Right lobe of liver (tissue), 4 donors: ENCODE results near the gene CYBC1.

Experiments used
- POLR2A ChIP-seq: fragments of 450-650 bp; IDR thresholded peaks from one replicate; pipeline ENCODE4 v1.6.1; 2017; ENCODE audit warnings: antibody characterized with exemption, mild to moderate bottlenecking
- TF ChIP-seq, protein P1 (sequence below), 4 donors: fragments of 200-600 bp in 3 of 4; fragments of 450-650 bp in 1 of 4; IDR thresholded peaks; one replicate each; pipeline versions ENCODE4 v1.5.1 to v1.8.0; 2016 to 2022; ENCODE audit warnings: antibody characterized with exemption in 4 of 4, mild to moderate bottlenecking in 2 of 4
- donor health status: DM: no; HTN: no; CAD: no.
- donor health status: DM: no; HTN: no; CAD: no.
- donor health status: DM: no; HTN: yes; CAD: no.

DNA sequence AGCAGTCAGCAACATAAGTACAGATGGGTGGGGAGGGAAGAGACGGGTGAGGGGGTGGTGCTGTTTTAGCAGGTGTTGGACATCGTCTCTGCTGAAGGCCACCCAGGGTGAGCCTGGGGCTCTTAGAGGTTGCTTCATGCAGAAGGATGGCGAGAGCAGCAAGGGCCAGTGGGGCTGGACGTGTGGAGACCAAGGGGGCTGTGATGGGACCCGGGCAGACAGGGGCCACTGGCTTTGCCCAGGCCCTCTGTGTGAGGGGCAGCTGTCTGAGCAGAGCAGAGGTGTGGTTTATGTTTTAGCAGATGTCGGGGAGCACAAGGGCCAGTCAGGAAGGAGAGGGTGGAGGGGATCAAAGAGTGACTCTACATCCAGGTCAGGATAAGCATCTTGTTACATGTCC is 12.8 kb upstream of the CYBC1 start:
- TF ChIP-seq, protein P1, sequence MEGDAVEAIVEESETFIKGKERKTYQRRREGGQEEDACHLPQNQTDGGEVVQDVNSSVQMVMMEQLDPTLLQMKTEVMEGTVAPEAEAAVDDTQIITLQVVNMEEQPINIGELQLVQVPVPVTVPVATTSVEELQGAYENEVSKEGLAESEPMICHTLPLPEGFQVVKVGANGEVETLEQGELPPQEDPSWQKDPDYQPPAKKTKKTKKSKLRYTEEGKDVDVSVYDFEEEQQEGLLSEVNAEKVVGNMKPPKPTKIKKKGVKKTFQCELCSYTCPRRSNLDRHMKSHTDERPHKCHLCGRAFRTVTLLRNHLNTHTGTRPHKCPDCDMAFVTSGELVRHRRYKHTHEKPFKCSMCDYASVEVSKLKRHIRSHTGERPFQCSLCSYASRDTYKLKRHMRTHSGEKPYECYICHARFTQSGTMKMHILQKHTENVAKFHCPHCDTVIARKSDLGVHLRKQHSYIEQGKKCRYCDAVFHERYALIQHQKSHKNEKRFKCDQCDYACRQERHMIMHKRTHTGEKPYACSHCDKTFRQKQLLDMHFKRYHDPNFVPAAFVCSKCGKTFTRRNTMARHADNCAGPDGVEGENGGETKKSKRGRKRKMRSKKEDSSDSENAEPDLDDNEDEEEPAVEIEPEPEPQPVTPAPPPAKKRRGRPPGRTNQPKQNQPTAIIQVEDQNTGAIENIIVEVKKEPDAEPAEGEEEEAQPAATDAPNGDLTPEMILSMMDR (IDR thresholded peaks at IDR 0.05) = no peak
- TF ChIP-seq POLR2A = no peak
